ENCODE data around the gene NCOA7. TPM values are rescaled to one million over a fixed set of nuclear protein-coding genes. Genes with fewer than 3 reads are reported as not detected.

Gene NCOA7
- total and polyA plus RNA-seq, 10 of the 15 experiments (the other 5 are each of a cell fraction or from before 2014, with no cell fraction given), result 18.9 to 50.3 (median 34.2) TPM

GRCh38 chr6:125931733-125932450, 141.1 kb downstream of the NCOA7 start (continued):
- TF ChIP-seq PBX3 (IDR thresholded peaks at IDR 0.05; ENCODE audit: insufficient replicate concordance, low read depth, low read length) (no peak), IKZF1 (conservative IDR thresholded peaks at IDR 0.05) (0 out of 2 replicates have a peak, but pooled peaks have one; percentile 40), SUPT20H (IDR thresholded peaks at IDR 0.05; ENCODE audit: borderline replicate concordance, control insufficient read depth, low read depth, low read length) (no peak), ZNF592 (IDR thresholded peaks at IDR 0.05) (no peak), ATF7 (IDR thresholded peaks at IDR 0.05; ENCODE audit: low read depth) (peak; percentile 67; the same call in 1 of the 2 replicates), NFYA (IDR thresholded peaks at IDR 0.05; ENCODE audit: borderline replicate concordance, low read depth, low read length) (no peak), TCF7 (IDR thresholded peaks at IDR 0.05; ENCODE audit: borderline replicate concordance) (peak; percentile 88), CREB1 (IDR thresholded peaks at IDR 0.05; ENCODE audit: low read depth) (peak; percentile 95), TCF12 (IDR thresholded peaks at IDR 0.05; ENCODE audit: low read depth, low read length) (no peak), NR2F1 (conservative IDR thresholded peaks at IDR 0.05) (peak; percentile 75), FOXK2 (IDR thresholded peaks at IDR 0.05) (no peak), USF1 (IDR thresholded peaks at IDR 0.05; ENCODE audit: borderline replicate concordance, extremely low read length, insufficient read depth, low read depth, low read length) (no peak), MAX (IDR thresholded peaks at IDR 0.05; ENCODE audit: low read depth, low read length) (no peak), ZNF217 (IDR thresholded peaks at IDR 0.05) (no peak), STAT3 (IDR thresholded peaks at IDR 0.05; ENCODE audit: low read depth, low read length) (no peak), E2F8 (IDR thresholded peaks at IDR 0.05; ENCODE audit: low read depth, partially characterized antibody) (no peak)
- TF ChIP-seq, protein P1, sequence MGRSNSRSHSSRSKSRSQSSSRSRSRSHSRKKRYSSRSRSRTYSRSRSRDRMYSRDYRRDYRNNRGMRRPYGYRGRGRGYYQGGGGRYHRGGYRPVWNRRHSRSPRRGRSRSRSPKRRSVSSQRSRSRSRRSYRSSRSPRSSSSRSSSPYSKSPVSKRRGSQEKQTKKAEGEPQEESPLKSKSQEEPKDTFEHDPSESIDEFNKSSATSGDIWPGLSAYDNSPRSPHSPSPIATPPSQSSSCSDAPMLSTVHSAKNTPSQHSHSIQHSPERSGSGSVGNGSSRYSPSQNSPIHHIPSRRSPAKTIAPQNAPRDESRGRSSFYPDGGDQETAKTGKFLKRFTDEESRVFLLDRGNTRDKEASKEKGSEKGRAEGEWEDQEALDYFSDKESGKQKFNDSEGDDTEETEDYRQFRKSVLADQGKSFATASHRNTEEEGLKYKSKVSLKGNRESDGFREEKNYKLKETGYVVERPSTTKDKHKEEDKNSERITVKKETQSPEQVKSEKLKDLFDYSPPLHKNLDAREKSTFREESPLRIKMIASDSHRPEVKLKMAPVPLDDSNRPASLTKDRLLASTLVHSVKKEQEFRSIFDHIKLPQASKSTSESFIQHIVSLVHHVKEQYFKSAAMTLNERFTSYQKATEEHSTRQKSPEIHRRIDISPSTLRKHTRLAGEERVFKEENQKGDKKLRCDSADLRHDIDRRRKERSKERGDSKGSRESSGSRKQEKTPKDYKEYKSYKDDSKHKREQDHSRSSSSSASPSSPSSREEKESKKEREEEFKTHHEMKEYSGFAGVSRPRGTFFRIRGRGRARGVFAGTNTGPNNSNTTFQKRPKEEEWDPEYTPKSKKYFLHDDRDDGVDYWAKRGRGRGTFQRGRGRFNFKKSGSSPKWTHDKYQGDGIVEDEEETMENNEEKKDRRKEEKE (IDR thresholded peaks at IDR 0.05), result no peak

All from GM12878 (cell line).